GM23338 (cell line): ENCODE measurements around the gene PPFIBP1. TPM values are rescaled to one million over a fixed set of nuclear protein-coding genes. Genes with fewer than 3 reads are reported as not detected.

Source experiments
- ATAC-seq: fragments of 200-7000 bp; cut with Tn5 transposase; 3 replicates; pipeline ENCODE4 v1.9.1; 2020
- DNase-seq: peaks from one replicate; pipeline ENCODE4 v3.0.0-alpha.2; 2015; ENCODE audit warnings: low spot score
- H2AFZ ChIP-seq: fragments of 200-600 bp; sonication (generic); 2 replicates; pipeline ENCODE4 v1.8.0; 2016; ENCODE audit warnings: antibody characterized with exemption, mild to moderate bottlenecking, moderate library complexity
- H3F3A ChIP-seq: fragments of 200-600 bp; sonication (generic); replicated peaks from 2 replicates; pipeline ENCODE4 v1.8.0; 2017; ENCODE audit warnings: antibody characterized with exemption, mixed run types, low read depth
- H3K27ac ChIP-seq: fragments of 200-600 bp; sonication (generic); 2 replicates; pipeline ENCODE4 v1.6.1; 2016; ENCODE audit warnings: low read depth
- H3K27me3 ChIP-seq: fragments of 200-600 bp; sonication (generic); 2 replicates; pipeline ENCODE4 v1.8.0; 2016; ENCODE audit warnings: mild to moderate bottlenecking, mixed run types, moderate library complexity; ENCODE audit not compliant: insufficient read depth
- H3K36me3 ChIP-seq: fragments of 200-600 bp; sonication (generic); 2 replicates; pipeline ENCODE4 v1.8.0; 2016; ENCODE audit warnings: mild to moderate bottlenecking; ENCODE audit not compliant: insufficient read depth
- H3K4me1 ChIP-seq: fragments of 200-600 bp; sonication (generic); 2 replicates; pipeline ENCODE4 v1.8.0; 2016; ENCODE audit warnings: mild to moderate bottlenecking, moderate library complexity; ENCODE audit not compliant: insufficient read depth
- H3K4me2 ChIP-seq: fragments of 200-600 bp; sonication (generic); 2 replicates; pipeline ENCODE4 v1.7.1; 2017; ENCODE audit warnings: mixed run types
- H3K4me3 ChIP-seq: fragments of 200-600 bp; sonication (generic); 2 replicates; pipeline ENCODE4 v1.6.1; 2016; ENCODE audit warnings: mixed run types
- H3K79me2 ChIP-seq: fragments of 200-600 bp; sonication (generic); replicated peaks from 2 replicates; pipeline ENCODE4 v1.8.0; 2017; ENCODE audit warnings: mild to moderate bottlenecking; ENCODE audit not compliant: insufficient read depth
- H3K9me2 ChIP-seq: fragments of 200-600 bp; sonication (generic); 2 replicates; pipeline ENCODE4 v1.8.0; 2017; ENCODE audit not compliant: insufficient read depth
- H4K20me1 ChIP-seq: fragments of 200-600 bp; sonication (generic); replicated peaks from 2 replicates; pipeline ENCODE4 v1.8.0; 2017; ENCODE audit warnings: mild to moderate bottlenecking; ENCODE audit not compliant: insufficient read depth
- H3K27ac Mint-ChIP-seq: 2 replicates; pipeline ENCODE4 v1.8.0; 2020; ENCODE audit warnings: inconsistent platforms, mild to moderate bottlenecking, moderate library complexity, mixed read lengths
- H3K27me3 Mint-ChIP-seq: 3 replicates; pipeline ENCODE4 v1.8.0; 2022; ENCODE audit warnings: low read depth, mild to moderate bottlenecking, moderate library complexity, mixed read lengths, inconsistent platforms; ENCODE audit not compliant: insufficient read depth, poor library complexity
- H3K36me3 Mint-ChIP-seq: 3 replicates; pipeline ENCODE4 v1.8.0; 2021; ENCODE audit warnings: low read depth, mild to moderate bottlenecking, inconsistent platforms, moderate library complexity, mixed read lengths
- H3K4me1 Mint-ChIP-seq: 3 replicates; pipeline ENCODE4 v1.8.0; 2020; ENCODE audit warnings: mild to moderate bottlenecking, inconsistent platforms, mixed read lengths
- H3K4me3 Mint-ChIP-seq: 3 replicates; pipeline ENCODE4 v1.8.0; 2021; ENCODE audit warnings: moderate library complexity, mild to moderate bottlenecking, inconsistent platforms, mixed read lengths
- H3K9me3 Mint-ChIP-seq: 3 replicates; pipeline ENCODE4 v1.8.0; 2020; ENCODE audit warnings: moderate library complexity, mild to moderate bottlenecking, inconsistent platforms, mixed read lengths
- CTCF ChIP-seq, 2 experiments: fragments of 200-600 bp in 1 of 2; sonication (generic) in 1 of 2; conservative IDR thresholded peaks; 2 replicates each; pipeline versions ENCODE4 v1.5.1 to v1.6.1; 2016 to 2017; ENCODE audit warnings: antibody characterized with exemption in 2 of 2, low read depth in 2 of 2, mild to moderate bottlenecking in 2 of 2, moderate library complexity in 1 of 2
- EZH2 ChIP-seq: fragments of 200-600 bp; sonication (generic); IDR thresholded peaks from one replicate; pipeline ENCODE4 v1.8.0; 2017; ENCODE audit warnings: antibody characterized with exemption, mild to moderate bottlenecking, low read depth; ENCODE audit not compliant: unreplicated experiment
- EZH2phosphoT487 ChIP-seq: fragments of 200-600 bp; sonication (generic); IDR thresholded peaks from one replicate; pipeline ENCODE4 v1.8.1; 2018; ENCODE audit warnings: antibody characterized with exemption; ENCODE audit not compliant: unreplicated experiment
- REST ChIP-seq: IDR thresholded peaks from one replicate; pipeline ENCODE4 v1.6.1; 2018; ENCODE audit warnings: antibody characterized with exemption; ENCODE audit not compliant: unreplicated experiment
- ZNF331 ChIP-seq: fragments of 250-450 bp; sonication (Bioruptor Pico); IDR thresholded peaks from 2 replicates; pipeline ENCODE4 v1.5.0; 2020; ENCODE audit warnings: low read depth, mild to moderate bottlenecking, moderate library complexity
- polyA plus RNA-seq: library from polyadenylated mRNA; unstranded; fragments of >200 nt; fragmentation: Nextera tagmentation; extraction: Ambion mirVana; gene quantifications from 2 replicates; pipeline ENCODE4 v1.2.1, GENCODE V29; 2016
- total RNA-seq: library from RNA; depleted of rRNA; stranded (reverse); fragments of >200 nt; shearing (Covaris generic); gene quantifications from 2 replicates; pipeline ENCODE4 v1.2.3, GENCODE V29; 2014

The PPFIBP1 gene
- total and polyA plus RNA-seq, 2 experiments from 2014 or later = 33.2 to 41.9 TPM

GRCh38 chr12:27651201-27651600 is 127.2 kb downstream of the PPFIBP1 start (continued):
- no peak for TF ChIP-seq REST
- TF ChIP-seq EZH2 = no peak
- no peak for TF ChIP-seq CTCF (conservative IDR thresholded peaks at IDR 0.05; ENCODE audit: low read depth in 2 of 2)
- no peak for TF ChIP-seq EZH2phosphoT487

- DNase-seq (peak; percentile 95), ATAC-seq (peak; percentile 84)
- H3K9me3 Mint-ChIP-seq = no peaks in the 10 kb centered on the region
- peaks cover 4% of the 10 kb centered on the region; the same call in 1 of the 3 replicates for H3K36me3 Mint-ChIP-seq
- H3K4me3 Mint-ChIP-seq = no peak overlapping the region
- Histone ChIP-seq H3F3A (no peaks in the 10 kb centered on the region), H3K27me3 (no peaks in the 10 kb centered on the region), H3K4me1 (no peaks in the 10 kb centered on the region), H3K4me3 (no peak overlapping the region), H3K9me2 (no peaks in the 10 kb centered on the region), H3K79me2 (no peaks in the 10 kb centered on the region), H3K27ac (no peak overlapping the region), H4K20me1 (no peaks in the 10 kb centered on the region), H3K36me3 (no peaks in the 10 kb centered on the region), H3K4me2 (no peak overlapping the region), H2AFZ (no peak overlapping the region)
- TF ChIP-seq CTCF (conservative IDR thresholded peaks at IDR 0.05; ENCODE audit: low read depth in 2 of 2) = peak; percentile 89 to 92
- TF ChIP-seq ZNF331 (CRISPR knock-in tag) = no peak
- H3K4me1 Mint-ChIP-seq = no peaks in the 10 kb centered on the region
- peaks cover 2% of the 10 kb centered on the region for H3K27me3 Mint-ChIP-seq
- H3K27ac Mint-ChIP-seq = no peak overlapping the region
Observed at GRCh38 chr12:27652174-27652763, 128.3 kb downstream of the PPFIBP1 start.
